A673 (cell line): ENCODE measurements around the gene ATG14.

ENCODE experiments used
- CTCF ChIP-seq: fragments of 300-800, 200-600 bp; sonication (generic); conservative IDR thresholded peaks from 2 replicates; pipeline ENCODE4 v1.5.1; 2017; ENCODE audit warnings: low read depth, mild to moderate bottlenecking, antibody characterized with exemption, low read length, moderate library complexity, mixed read lengths
- EZH2 ChIP-seq: fragments of 200-600 bp; sonication (generic); IDR thresholded peaks from 2 replicates; pipeline ENCODE4 v1.6.1; 2017; ENCODE audit warnings: borderline replicate concordance, low read depth, mild to moderate bottlenecking, mixed read lengths, antibody characterized with exemption, low read length; ENCODE audit not compliant: poor library complexity, severe bottlenecking

- TF ChIP-seq CTCF: peak; percentile 58
- no peak for TF ChIP-seq EZH2
These were observed 18.5 kb upstream of the ATG14 start for GRCh38 chr14:55430024-55430690.
